SH-SY5Y (cell line): ENCODE results near the gene GARNL3.

Experiments used
- GATA2 ChIP-seq: IDR thresholded peaks from 2 replicates; pipeline ENCODE4 v1.6.1; 2011; ENCODE audit warnings: mild to moderate bottlenecking, low read depth, low read length
- GATA3 ChIP-seq: IDR thresholded peaks from 2 replicates; pipeline ENCODE4 v1.6.1; 2011; ENCODE audit warnings: low read depth, mild to moderate bottlenecking, low read length, moderate library complexity

GRCh38 chr9:127216210-127216887, 48.2 kb upstream of the GARNL3 start:
- TF ChIP-seq GATA2 (no peak), GATA3 (no peak)
